IMR-90 (cell line): ENCODE results near the gene GPR137. TPM values are rescaled to one million over a fixed set of nuclear protein-coding genes. Genes with fewer than 3 reads are reported as not detected.

Source experiments
- ATAC-seq: fragments of 200-7000 bp; cut with Tn5 transposase; 2 replicates; pipeline ENCODE4 v1.9.1; 2020; ENCODE audit warnings: low read depth, mild to moderate bottlenecking, moderate library complexity
- BruUV-seq: library from RNA; stranded (reverse); fragments of 400-500 nt; replicated peaks from 2 replicates; lab custom pipeline; 2021; lab: Mats Ljungman, UMichigan
- CTCF ChIA-PET: fragments of 300-600 bp; formaldehyde crosslinking; extraction: SDS; loops from one replicate; lab custom pipeline; 2021; ENCODE audit warnings: antibody characterized with exemption; lab: Yijun Ruan, JAX
- POLR2A ChIA-PET: fragments of 300-600 bp; sonication (Branson Sonifier 250); formaldehyde crosslinking; loops from one replicate; lab custom pipeline; 2022; ENCODE audit warnings: antibody characterized with exemption; ENCODE audit not compliant: unreplicated experiment; lab: Charles Lee
- DNase-seq: peaks from one replicate; pipeline ENCODE4 v3.0.0; 2013
- H2AFZ ChIP-seq: replicated peaks from 2 replicates; pipeline ENCODE3; 2013; ENCODE audit warnings: low read length, mild to moderate bottlenecking; ENCODE audit not compliant: poor library complexity
- H2AK5ac ChIP-seq: 2 replicates; pipeline ENCODE4 v1.6.1; 2013; ENCODE audit warnings: low read depth, low read length, inconsistent platforms
- H2AK9ac ChIP-seq: replicated peaks from 2 replicates; pipeline ENCODE3; 2013; ENCODE audit warnings: mild to moderate bottlenecking, low read depth, low read length, moderate library complexity; ENCODE audit not compliant: poor library complexity
- H2BK120ac ChIP-seq: 2 replicates; pipeline ENCODE4 v1.6.1; 2013; ENCODE audit warnings: low read depth, low read length, inconsistent platforms
- H2BK15ac ChIP-seq: 3 replicates; pipeline ENCODE4 v1.6.1; 2013; ENCODE audit warnings: low read depth, low read length, inconsistent platforms
- H2BK20ac ChIP-seq: 2 replicates; pipeline ENCODE4 v1.6.1; 2013; ENCODE audit warnings: low read depth, mild to moderate bottlenecking, inconsistent platforms, low read length, moderate library complexity
- H2BK5ac ChIP-seq: 2 replicates; pipeline ENCODE4 v1.6.1; 2013; ENCODE audit warnings: mild to moderate bottlenecking, low read depth, low read length, inconsistent platforms; ENCODE audit not compliant: poor library complexity, severe bottlenecking
- H3K14ac ChIP-seq: replicated peaks from 2 replicates; pipeline ENCODE4 v1.6.1; 2013; ENCODE audit warnings: low read depth, low read length, inconsistent platforms
- H3K18ac ChIP-seq: 2 replicates; pipeline ENCODE4 v1.6.1; 2013; ENCODE audit warnings: low read depth, low read length, control low read depth
- H3K23ac ChIP-seq: 2 replicates; pipeline ENCODE4 v1.6.1; 2013; ENCODE audit warnings: low read depth, low read length, inconsistent platforms
- H3K27ac ChIP-seq: 2 replicates; pipeline ENCODE4 v1.5.1; 2013; ENCODE audit warnings: mild to moderate bottlenecking, control low read depth, low read length; ENCODE audit not compliant: insufficient read depth
- H3K27me3 ChIP-seq: 2 replicates; pipeline ENCODE4 v1.6.1; 2013; ENCODE audit warnings: low read length; ENCODE audit not compliant: control insufficient read depth, insufficient read depth
- H3K36me3 ChIP-seq: 2 replicates; pipeline ENCODE4 v1.6.1; 2013; ENCODE audit warnings: low read length, mixed read lengths; ENCODE audit not compliant: control insufficient read depth, insufficient read depth
- H3K4ac ChIP-seq: 2 replicates; pipeline ENCODE4 v1.6.1; 2013; ENCODE audit warnings: low read depth, low read length, inconsistent platforms
- H3K4me1 ChIP-seq: 2 replicates; pipeline ENCODE4 v1.6.1; 2013; ENCODE audit warnings: low read length, mixed read lengths; ENCODE audit not compliant: control insufficient read depth, insufficient read depth
- H3K4me2 ChIP-seq: 2 replicates; pipeline ENCODE4 v1.6.1; 2013; ENCODE audit warnings: low read depth, mild to moderate bottlenecking, control low read depth, low read length, moderate library complexity
- H3K4me3 ChIP-seq: 2 replicates; pipeline ENCODE4 v1.5.1; 2013; ENCODE audit warnings: low read depth, mild to moderate bottlenecking, control low read depth, low read length, moderate library complexity; ENCODE audit not compliant: insufficient read depth
- H3K56ac ChIP-seq: 2 replicates; pipeline ENCODE4 v1.6.1; 2013; ENCODE audit warnings: low read length, inconsistent platforms; ENCODE audit not compliant: insufficient read depth; ENCODE audit errors: extremely low read depth
- H3K79me1 ChIP-seq, 2 experiments: 2 replicates each; pipeline ENCODE4 v1.6.1; 2013; ENCODE audit warnings: low read length in 2 of 2, inconsistent platforms in 1 of 2, low read depth in 1 of 2
- H3K9ac ChIP-seq: 2 replicates; pipeline ENCODE4 v1.6.1; 2013; ENCODE audit warnings: low read depth, low read length, control low read depth
- H3K9me1 ChIP-seq: 2 replicates; pipeline ENCODE4 v1.6.1; 2013; ENCODE audit warnings: low read length, inconsistent platforms; ENCODE audit not compliant: insufficient read depth
- H3K9me3 ChIP-seq: 2 replicates; pipeline ENCODE4 v1.6.1; 2013; ENCODE audit warnings: low read length; ENCODE audit not compliant: control insufficient read depth, insufficient read depth
- H4K20me1 ChIP-seq: 2 replicates; pipeline ENCODE4 v1.6.1; 2013; ENCODE audit warnings: low read length, inconsistent platforms; ENCODE audit not compliant: insufficient read depth
- H4K5ac ChIP-seq: 2 replicates; pipeline ENCODE4 v1.6.1; 2013; ENCODE audit warnings: mild to moderate bottlenecking, low read depth, low read length, control low read depth
- H4K8ac ChIP-seq, 2 experiments: 2 replicates each; pipeline ENCODE4 v1.6.1; 2013; ENCODE audit warnings: low read depth in 2 of 2, low read length in 2 of 2, control low read depth in 1 of 2, inconsistent platforms in 1 of 2
- H4K91ac ChIP-seq: 2 replicates; pipeline ENCODE4 v1.6.1; 2013; ENCODE audit warnings: low read depth, low read length, inconsistent platforms; ENCODE audit not compliant: insufficient read depth
- BHLHE40 ChIP-seq: fragments of 150-350 bp; IDR thresholded peaks from 2 replicates; pipeline ENCODE4 v1.6.1; 2016; ENCODE audit warnings: mild to moderate bottlenecking, low read depth, low read length
- CHD1 ChIP-seq: IDR thresholded peaks from 2 replicates; pipeline ENCODE4 v1.6.1; 2012; ENCODE audit warnings: low read depth, low read length, improper control_type of control experiment
- CTCF ChIP-seq: conservative IDR thresholded peaks from 2 replicates; pipeline ENCODE4 v1.5.1; 2012; ENCODE audit warnings: mild to moderate bottlenecking, low read depth, low read length, improper control_type of control experiment
- ELK1 ChIP-seq: fragments of 150-350 bp; IDR thresholded peaks from 2 replicates; pipeline ENCODE4 v1.6.1; 2016; ENCODE audit warnings: low read depth, mild to moderate bottlenecking, low read length, moderate library complexity, borderline replicate concordance
- FOS ChIP-seq: fragments of 150-350 bp; IDR thresholded peaks from 2 replicates; pipeline ENCODE4 v1.6.1; 2016; ENCODE audit warnings: low read depth, low read length
- MXI1 ChIP-seq: IDR thresholded peaks from 2 replicates; pipeline ENCODE4 v1.6.1; 2012; ENCODE audit warnings: low read depth, mild to moderate bottlenecking, low read length, moderate library complexity, borderline replicate concordance
- NFE2L2 ChIP-seq: fragments of 150-350 bp; IDR thresholded peaks from 2 replicates; pipeline ENCODE4 v1.6.1; 2016; ENCODE audit warnings: low read depth, mild to moderate bottlenecking, low read length
- POLR2A ChIP-seq: IDR thresholded peaks from 2 replicates; pipeline ENCODE4 v1.6.1; 2012; ENCODE audit warnings: mild to moderate bottlenecking, low read depth, low read length
- RAD21 ChIP-seq: IDR thresholded peaks from 2 replicates; pipeline ENCODE4 v1.6.1; 2012; ENCODE audit warnings: low read length, improper control_type of control experiment
- RCOR1 ChIP-seq: IDR thresholded peaks from 2 replicates; pipeline ENCODE4 v1.6.1; 2012; ENCODE audit warnings: mild to moderate bottlenecking, low read length, improper control_type of control experiment; ENCODE audit not compliant: insufficient replicate concordance
- SMC3 ChIP-seq: fragments of 150-350 bp; IDR thresholded peaks from 2 replicates; pipeline ENCODE4 v1.6.1; 2016; ENCODE audit warnings: low read depth, mild to moderate bottlenecking, antibody characterized with exemption, low read length, moderate library complexity
- USF2 ChIP-seq: fragments of 150-350 bp; IDR thresholded peaks from 2 replicates; pipeline ENCODE4 v1.6.1; 2017; ENCODE audit warnings: mild to moderate bottlenecking, antibody characterized with exemption, low read length, low read depth
- WGBS, 2 experiments: methylation state at CpG; one replicate each; pipeline versions ENCODE4 v1.1.5 to v1.1.7; 2013; ENCODE audit warnings: missing lambda C conversion rate in 2 of 2; ENCODE audit not compliant: insufficient read length in 1 of 2; ENCODE audit errors: extremely low coverage in 2 of 2; 5-methylcytosine and 5-hydroxymethylcytosine counted together
- dilution Hi-C: fragments of 300-500 bp; cut with HindIII; formaldehyde crosslinking; loops from one replicate; pipeline ENCODE4 v1.14.3; 2018; ENCODE audit warnings: low sequenced_read_pairs; ENCODE audit not compliant: unreplicated experiment
- in situ Hi-C: fragments of 300-500 bp; cut with MboI; formaldehyde crosslinking; loops from 3 replicates; pipeline ENCODE4 v1.14.3; 2019; ENCODE audit warnings: low sequenced_read_pairs, inconsistent platforms, mixed read lengths
- intact Hi-C: fragments of 100-400 bp; cut with micrococcal nuclease; formaldehyde crosslinking; loops from 2 replicates; pipeline ENCODE4 v1.10.0; 2022
- polyA plus RNA-seq, 3 experiments: library from polyadenylated mRNA; depleted of rRNA; stranded (reverse); fragments of >200 nt; gene quantifications; 2 replicates each; pipeline ENCODE4 v1.2.3, GENCODE V29; 2012; ENCODE audit warnings: low replicate concordance in 1 of 3
- total RNA-seq: library from RNA; depleted of rRNA; stranded (reverse); fragments of >200 nt; gene quantifications from 2 replicates; pipeline ENCODE4 v1.2.3, GENCODE V29; 2012

GPR137 gene
- total and polyA plus RNA-seq, 2 of the 4 experiments (the other 2 are of a cell fraction) = 3.6 to 26.0 TPM

- no peak overlapping the region for H3K9ac ChIP-seq
- CTCF ChIA-PET = no interaction called here
Observed at GRCh38 chr11:64314805-64315561, 29.3 kb downstream of the GPR137 start.

More at GRCh38 chr11:64314805-64315561, 29.3 kb downstream of the GPR137 start:
- Histone ChIP-seq H3K27me3 (no peaks in the 10 kb centered on the region), H2BK120ac (no peak overlapping the region), H4K8ac (no peak overlapping the region), H2AK5ac (no peak overlapping the region), H4K20me1 (no peaks in the 10 kb centered on the region), H4K5ac (no peak overlapping the region), H3K9me3 (no peaks in the 10 kb centered on the region), H2BK20ac (no peak overlapping the region), H3K4me2 (no peak overlapping the region), H2BK15ac (no peak overlapping the region), H3K56ac (no peak overlapping the region), H3K9me1 (peaks cover 11% of the 10 kb centered on the region), H3K23ac (no peak overlapping the region), H3K14ac (no peak overlapping the region), H3K4me3 (no peak overlapping the region), H2AFZ (no peak overlapping the region), H3K18ac (no peak overlapping the region), H3K4ac (no peak overlapping the region), H3K4me1 (peaks cover 6% of the 10 kb centered on the region), H4K91ac (no peak overlapping the region), H3K27ac (no peak overlapping the region), H2AK9ac (no peak overlapping the region), H2BK5ac (no peak overlapping the region), H3K79me1 (peaks cover 12 to 39% of the 10 kb centered on the region in 2 experiments), H3K36me3 (peaks cover 15% of the 10 kb centered on the region; the same call in 1 of the 2 replicates)
- no TSS peak for BruUV-seq
- dilution Hi-C loops = no loop called here
- 95% methylated on average over 13 of the region's 24 CpGs; no CpG with 5 or more reads in 1 of the 2 experiments for WGBS, 2 experiments
- DNase-seq (no peak), ATAC-seq (no peak)
- TF ChIP-seq BHLHE40 = no peak
- no peak for TF ChIP-seq POLR2A
- no peak for TF ChIP-seq RCOR1
- no peak for TF ChIP-seq NFE2L2
- no peak for TF ChIP-seq MXI1
- no peak for TF ChIP-seq RAD21
- TF ChIP-seq CTCF = no peak
- no peak for TF ChIP-seq USF2
- TF ChIP-seq SMC3 = no peak
- no peak for TF ChIP-seq FOS
- no peak for TF ChIP-seq ELK1
- TF ChIP-seq CHD1 = no peak
- intact Hi-C loops = no loop called here
- in situ Hi-C loops = no loop called here
- POLR2A ChIA-PET = no interaction called here
